ENCODE measurements around the gene LDB3. TPM values are rescaled to one million over a fixed set of nuclear protein-coding genes. Genes with fewer than 3 reads are reported as not detected.

The LDB3 gene
- total RNA-seq, 2 donors from 2014 or later = not detected

GRCh38 chr10:86691333-86692022 lies 23.2 kb downstream of the LDB3 start:
- Mint-ChIP-seq H3K9me3 (no peaks in the 10 kb centered on the region), H3K4me1 (ENCODE audit: low read depth in 2 of 2) (peaks cover 0 to 13% of the 10 kb centered on the region in 2 donors)
- no peak for ATAC-seq

GRCh38 chr10:86692023-86692514 lies 23.8 kb downstream of the LDB3 start:
- Mint-ChIP-seq H3K4me3 (no peak overlapping the region), H3K9me3 (no peaks in the 10 kb centered on the region), H3K36me3 (no peaks in the 10 kb centered on the region), H3K4me1 (ENCODE audit: low read depth in 2 of 2) (peaks cover 0 to 13% of the 10 kb centered on the region in 2 donors), H3K27me3 (peaks cover 0 to 7% of the 10 kb centered on the region in 2 donors), H3K27ac (no peak overlapping the region)
- DNase-seq (ENCODE audit: low spot score) (no peak), ATAC-seq (no peak)

More at GRCh38 chr10:86691333-86692022, 23.2 kb downstream of the LDB3 start:
- no peak overlapping the region for H3K4me3 Mint-ChIP-seq
- no peak for DNase-seq (ENCODE audit: low spot score)
- H3K36me3 Mint-ChIP-seq = no peaks in the 10 kb centered on the region
- no peak overlapping the region for H3K27ac Mint-ChIP-seq
- H3K27me3 Mint-ChIP-seq = peaks cover 0 to 5% of the 10 kb centered on the region in 2 donors

- no peak overlapping the region for H3K27ac Mint-ChIP-seq
- no peak for ATAC-seq
- no peak for DNase-seq (ENCODE audit: low spot score)
- H3K4me3 Mint-ChIP-seq = no peak overlapping the region
- no peaks in the 10 kb centered on the region for H3K9me3 Mint-ChIP-seq
- H3K27me3 Mint-ChIP-seq = peaks cover 0 to 7% of the 10 kb centered on the region in 2 donors
- peaks cover 0 to 13% of the 10 kb centered on the region in 2 donors for H3K4me1 Mint-ChIP-seq (ENCODE audit: low read depth in 2 of 2)
- no peaks in the 10 kb centered on the region for H3K36me3 Mint-ChIP-seq
Measured at GRCh38 chr10:86692664-86693063, 24.4 kb downstream of the LDB3 start.

- H3K4me1 Mint-ChIP-seq (ENCODE audit: low read depth in 2 of 2) = peaks cover 0 to 10% of the 10 kb centered on the region in 2 donors
- ATAC-seq (no peak), DNase-seq (ENCODE audit: low spot score) (no peak)
- H3K27ac Mint-ChIP-seq = no peak overlapping the region
- no peaks in the 10 kb centered on the region for H3K36me3 Mint-ChIP-seq
- no peak overlapping the region for H3K4me3 Mint-ChIP-seq
- no peaks in the 10 kb centered on the region for H3K9me3 Mint-ChIP-seq
- H3K27me3 Mint-ChIP-seq = peaks cover 0 to 7% of the 10 kb centered on the region in 2 donors
Measured at GRCh38 chr10:86693275-86693674, 25.0 kb downstream of the LDB3 start.

- ATAC-seq (no peak), DNase-seq (ENCODE audit: low spot score) (no peak)
- Mint-ChIP-seq H3K4me1 (ENCODE audit: low read depth in 2 of 2) (peaks cover 0 to 4% of the 10 kb centered on the region in 2 donors), H3K4me3 (no peak overlapping the region), H3K27me3 (peaks cover 0 to 7% of the 10 kb centered on the region in 2 donors), H3K9me3 (no peaks in the 10 kb centered on the region), H3K27ac (no peak overlapping the region), H3K36me3 (no peaks in the 10 kb centered on the region)
Measured at GRCh38 chr10:86693721-86694369, 25.5 kb downstream of the LDB3 start.

GRCh38 chr10:86698207-86698940 lies 30.1 kb downstream of the LDB3 start:
- DNase-seq (ENCODE audit: low spot score) (no peak), ATAC-seq (no peak)
- Mint-ChIP-seq H3K4me1 (ENCODE audit: low read depth in 2 of 2) (no peaks in the 10 kb centered on the region), H3K9me3 (no peaks in the 10 kb centered on the region), H3K4me3 (no peak overlapping the region), H3K36me3 (no peaks in the 10 kb centered on the region), H3K27ac (no peak overlapping the region), H3K27me3 (peaks cover 0 to 7% of the 10 kb centered on the region in 2 donors)

- no peaks in the 10 kb centered on the region for H3K9me3 Mint-ChIP-seq
- no peaks in the 10 kb centered on the region for H3K36me3 Mint-ChIP-seq
- DNase-seq (ENCODE audit: low spot score) = no peak
- H3K27me3 Mint-ChIP-seq = peaks cover 0 to 7% of the 10 kb centered on the region in 2 donors
- H3K4me3 Mint-ChIP-seq = no peak overlapping the region
- H3K27ac Mint-ChIP-seq = no peak overlapping the region
- ATAC-seq = no peak
- no peaks in the 10 kb centered on the region for H3K4me1 Mint-ChIP-seq (ENCODE audit: low read depth in 2 of 2)
Measured at GRCh38 chr10:86699125-86699524, 30.8 kb downstream of the LDB3 start.

GRCh38 chr10:86699541-86699940 lies 31.2 kb downstream of the LDB3 start:
- no peak overlapping the region for H3K27ac Mint-ChIP-seq
- no peak for ATAC-seq
- H3K27me3 Mint-ChIP-seq = peaks cover 0 to 7% of the 10 kb centered on the region in 2 donors
- H3K4me1 Mint-ChIP-seq (ENCODE audit: low read depth in 2 of 2) = no peaks in the 10 kb centered on the region
- no peak for DNase-seq (ENCODE audit: low spot score)
- no peak overlapping the region for H3K4me3 Mint-ChIP-seq
- H3K9me3 Mint-ChIP-seq = no peaks in the 10 kb centered on the region
- H3K36me3 Mint-ChIP-seq = no peaks in the 10 kb centered on the region

GRCh38 chr10:86699991-86700840 lies 31.9 kb downstream of the LDB3 start:
- no peak overlapping the region for H3K27ac Mint-ChIP-seq
- no peak overlapping the region for H3K4me3 Mint-ChIP-seq
- H3K36me3 Mint-ChIP-seq = no peaks in the 10 kb centered on the region
- ATAC-seq (no peak), DNase-seq (ENCODE audit: low spot score) (no peak)
- no peaks in the 10 kb centered on the region for H3K9me3 Mint-ChIP-seq
- H3K27me3 Mint-ChIP-seq = peaks cover 0 to 7% of the 10 kb centered on the region in 2 donors
- no peaks in the 10 kb centered on the region for H3K4me1 Mint-ChIP-seq (ENCODE audit: low read depth in 2 of 2)

GRCh38 chr10:86700851-86701617 lies 32.7 kb downstream of the LDB3 start:
- Mint-ChIP-seq H3K27ac (no peak overlapping the region), H3K27me3 (peaks cover 0 to 4% of the 10 kb centered on the region in 2 donors)

GRCh38 chr10:86703176-86703575 lies 34.9 kb downstream of the LDB3 start:
- no peaks in the 10 kb centered on the region for H3K9me3 Mint-ChIP-seq
- peaks cover 0 to 5% of the 10 kb centered on the region in 2 donors for H3K4me1 Mint-ChIP-seq (ENCODE audit: low read depth in 2 of 2)
- H3K36me3 Mint-ChIP-seq = no peaks in the 10 kb centered on the region
- no peaks in the 10 kb centered on the region for H3K27me3 Mint-ChIP-seq
- H3K27ac Mint-ChIP-seq = no peak overlapping the region
- H3K4me3 Mint-ChIP-seq = no peak overlapping the region
- DNase-seq (ENCODE audit: low spot score) (no peak), ATAC-seq (no peak)

More at GRCh38 chr10:86700851-86701617, 32.7 kb downstream of the LDB3 start:
- H3K4me3 Mint-ChIP-seq = no peak overlapping the region
- H3K4me1 Mint-ChIP-seq (ENCODE audit: low read depth in 2 of 2) = no peaks in the 10 kb centered on the region
- no peaks in the 10 kb centered on the region for H3K9me3 Mint-ChIP-seq
- no peaks in the 10 kb centered on the region for H3K36me3 Mint-ChIP-seq
- ATAC-seq (no peak), DNase-seq (ENCODE audit: low spot score) (no peak)

GRCh38 chr10:86705139-86705538 lies 36.8 kb downstream of the LDB3 start:
- Mint-ChIP-seq H3K4me3 (no peak overlapping the region), H3K4me1 (ENCODE audit: low read depth in 2 of 2) (peaks cover 0 to 7% of the 10 kb centered on the region in 2 donors), H3K27me3 (no peaks in the 10 kb centered on the region), H3K9me3 (no peaks in the 10 kb centered on the region), H3K27ac (no peak overlapping the region), H3K36me3 (no peaks in the 10 kb centered on the region)
- DNase-seq (ENCODE audit: low spot score) = no peak
- no peak for ATAC-seq

All from natural killer cell treated with Interleukin-12 subunit alpha and Interleukin-12 subunit beta and Interleukin-15 and Interleukin-18, amount 100 ng/mL, for 72 hours (primary cell).